SHP77 (cell line): ENCODE results near the gene NSFL1C.

Experiments
- DNase-seq, 2 experiments: peaks; one replicate each; lab custom pipeline; 2025; lab: John Stamatoyannopoulos, UW

Gene NSFL1C

DNA sequence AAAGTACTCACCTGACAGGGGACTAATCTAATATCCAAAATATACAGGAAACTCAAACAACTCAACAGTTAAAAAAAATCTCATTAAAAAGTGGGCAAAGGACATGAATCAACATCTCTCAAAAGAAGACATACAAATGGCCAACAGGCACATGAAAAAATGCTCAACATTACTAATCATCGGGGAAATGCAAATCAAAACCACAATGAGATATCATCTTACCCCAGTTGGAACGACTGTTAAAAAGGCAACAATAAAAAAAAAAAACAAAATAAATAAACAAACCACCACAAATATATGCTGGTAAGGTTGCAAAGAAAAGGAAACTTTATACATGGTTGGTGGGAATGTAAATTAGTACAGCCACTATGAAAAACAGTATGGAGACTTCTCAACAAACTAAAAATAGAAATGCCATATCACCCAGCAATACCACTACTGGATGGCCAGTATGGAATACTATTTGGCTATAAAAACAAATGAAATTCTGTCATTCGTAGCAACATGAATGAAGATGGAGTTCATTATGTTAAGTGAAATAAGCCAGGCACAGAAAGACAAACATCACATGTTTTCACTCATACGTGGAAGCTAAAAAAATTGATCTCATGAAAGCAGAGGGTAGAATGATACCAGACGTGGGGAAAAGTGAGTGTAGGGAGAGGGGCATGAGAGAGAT is 17.9 kb upstream of the NSFL1C start:
- no peak for DNase-seq

DNA sequence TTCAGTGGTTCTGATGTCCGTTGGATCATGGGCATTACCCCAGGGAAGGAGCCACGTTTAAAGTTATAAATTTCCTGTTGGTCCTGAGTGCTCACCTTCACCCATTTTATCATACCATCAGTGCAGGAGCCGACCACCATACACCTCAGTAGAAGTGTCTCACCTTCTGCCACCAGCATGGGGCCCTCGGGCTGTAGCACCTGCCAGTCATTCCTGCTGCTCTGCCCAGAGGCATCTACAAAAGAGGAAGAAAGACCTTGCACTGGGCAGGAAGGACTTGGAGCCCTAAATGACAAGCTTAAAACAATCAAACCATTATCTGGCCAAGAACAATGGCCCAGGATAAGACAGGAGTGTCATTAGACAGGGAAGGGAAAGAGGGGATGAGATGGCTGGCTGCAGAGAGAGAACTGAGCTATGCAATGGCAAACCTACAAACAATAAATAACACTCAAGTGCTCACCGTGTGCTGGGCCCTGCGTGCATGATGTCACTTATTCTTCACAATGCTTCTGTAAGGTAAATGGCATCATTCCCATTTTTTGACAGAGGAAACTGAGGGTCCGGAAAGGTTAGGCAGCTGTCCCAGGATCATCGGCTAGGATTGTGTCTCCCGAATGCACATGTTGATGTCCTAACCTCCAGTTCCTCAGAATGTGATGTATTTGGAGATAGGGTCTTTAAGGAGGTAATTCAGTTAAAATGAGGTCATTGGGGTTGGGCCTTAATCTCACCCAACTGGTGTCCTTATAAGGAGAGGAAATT is 13.4 kb upstream of the NSFL1C start:
- no peak for DNase-seq

DNA sequence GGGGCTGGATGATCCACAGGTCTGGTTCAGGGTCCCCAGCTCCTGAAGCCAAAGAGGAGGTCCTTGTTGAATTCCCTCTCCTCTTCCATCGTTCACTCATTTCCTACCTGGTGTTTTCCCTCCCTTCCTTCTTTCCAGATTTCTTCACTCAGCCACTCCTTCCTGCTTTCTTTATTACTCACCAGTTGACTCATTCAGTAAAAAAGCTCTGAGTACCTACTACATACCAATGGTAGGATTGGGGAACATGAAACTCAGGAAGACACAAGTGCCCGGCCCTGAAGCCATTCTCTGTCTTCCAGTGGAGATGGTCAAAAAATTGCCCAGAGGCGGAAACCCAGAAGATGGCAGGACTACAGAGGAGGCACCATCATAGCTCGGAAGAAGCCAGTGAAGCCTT is 11.9 kb upstream of the NSFL1C start:
- DNase-seq = no peak

DNA sequence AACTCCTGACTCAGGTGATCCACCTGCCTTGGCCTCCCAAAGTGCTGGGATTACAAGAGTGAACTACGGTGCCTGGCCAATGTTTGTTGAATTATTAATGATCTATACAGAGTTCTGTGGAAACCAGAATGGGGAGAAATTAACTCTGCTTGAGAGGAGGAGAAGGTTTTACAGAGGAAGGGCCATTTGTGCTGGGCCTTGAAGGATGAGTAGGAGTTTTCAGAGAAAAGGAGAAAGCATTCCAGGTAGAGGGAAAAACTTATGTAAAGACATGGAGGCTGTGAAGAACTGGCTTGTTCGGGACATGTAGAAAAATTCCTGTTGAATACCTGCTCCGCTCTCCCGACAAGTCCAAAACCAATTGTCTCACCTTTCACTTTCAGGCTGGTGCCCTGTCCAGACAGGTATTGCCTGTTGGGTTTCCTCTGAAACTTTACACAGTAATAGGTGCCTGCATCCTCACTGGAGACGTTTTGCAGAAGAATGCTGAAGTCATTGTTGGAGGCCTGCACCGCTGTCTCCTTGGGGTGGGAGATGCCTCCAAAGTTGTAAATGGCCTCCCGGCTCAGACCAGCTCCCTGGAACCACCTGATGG is 11.3 kb upstream of the NSFL1C start:
- no peak for DNase-seq

DNA sequence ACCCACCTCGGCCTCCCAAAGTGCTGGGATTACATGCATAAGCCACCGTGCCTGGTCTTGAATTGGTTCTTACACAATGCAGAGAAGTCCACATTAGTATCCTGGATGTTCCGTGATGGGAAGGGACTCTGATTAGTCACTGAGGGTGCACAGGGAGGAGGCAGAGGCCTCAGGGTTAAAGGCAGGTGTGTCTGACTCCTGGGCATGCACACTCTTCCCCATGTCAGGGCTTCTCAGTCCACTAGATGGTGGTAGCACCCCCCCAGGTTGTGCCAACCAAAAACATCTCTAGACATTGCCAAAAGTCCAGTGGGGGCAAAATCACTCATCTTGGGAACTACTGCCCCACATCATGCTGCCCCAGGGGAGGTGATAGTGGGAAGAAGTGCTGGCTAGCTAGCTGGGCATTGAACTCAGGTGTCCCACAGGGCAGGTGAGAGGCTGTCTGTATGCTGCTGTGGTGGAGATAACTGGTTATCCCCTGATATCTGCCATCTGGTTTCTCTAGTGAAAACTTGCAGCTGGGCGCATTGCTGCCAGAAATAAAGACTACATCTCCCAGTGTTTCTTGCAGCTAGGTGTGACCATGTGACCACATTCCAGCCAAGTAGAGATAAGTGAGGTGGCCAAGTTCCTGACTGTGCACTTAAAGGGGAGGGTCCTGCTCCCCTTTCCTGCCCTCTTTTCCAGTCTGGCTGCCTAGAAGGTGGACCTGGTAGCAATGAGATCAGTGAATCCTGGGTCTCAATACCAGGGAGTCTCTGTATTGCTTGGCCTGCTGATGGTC is 8.4 kb upstream of the NSFL1C start:
- no peak for DNase-seq

DNA sequence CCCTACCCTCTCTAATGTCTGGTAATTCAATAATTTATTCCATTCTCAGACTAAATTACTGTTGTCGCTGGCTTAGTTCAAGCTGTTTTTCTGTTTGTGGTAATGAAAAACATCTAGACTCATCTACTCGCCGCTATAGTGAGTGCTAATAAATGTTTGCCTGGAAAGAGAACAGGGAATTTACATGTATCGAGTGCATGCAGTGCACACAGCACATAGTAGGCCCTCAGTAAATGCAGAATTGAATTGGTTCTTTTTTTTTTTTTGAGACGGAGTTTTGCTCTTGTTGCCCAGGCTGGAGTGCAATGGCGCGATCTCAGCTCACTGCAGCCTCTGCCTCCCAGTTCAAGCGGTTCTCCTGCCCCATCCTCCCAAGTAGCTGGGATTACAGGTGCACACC is 7.7 kb upstream of the NSFL1C start:
- DNase-seq = no peak

DNA sequence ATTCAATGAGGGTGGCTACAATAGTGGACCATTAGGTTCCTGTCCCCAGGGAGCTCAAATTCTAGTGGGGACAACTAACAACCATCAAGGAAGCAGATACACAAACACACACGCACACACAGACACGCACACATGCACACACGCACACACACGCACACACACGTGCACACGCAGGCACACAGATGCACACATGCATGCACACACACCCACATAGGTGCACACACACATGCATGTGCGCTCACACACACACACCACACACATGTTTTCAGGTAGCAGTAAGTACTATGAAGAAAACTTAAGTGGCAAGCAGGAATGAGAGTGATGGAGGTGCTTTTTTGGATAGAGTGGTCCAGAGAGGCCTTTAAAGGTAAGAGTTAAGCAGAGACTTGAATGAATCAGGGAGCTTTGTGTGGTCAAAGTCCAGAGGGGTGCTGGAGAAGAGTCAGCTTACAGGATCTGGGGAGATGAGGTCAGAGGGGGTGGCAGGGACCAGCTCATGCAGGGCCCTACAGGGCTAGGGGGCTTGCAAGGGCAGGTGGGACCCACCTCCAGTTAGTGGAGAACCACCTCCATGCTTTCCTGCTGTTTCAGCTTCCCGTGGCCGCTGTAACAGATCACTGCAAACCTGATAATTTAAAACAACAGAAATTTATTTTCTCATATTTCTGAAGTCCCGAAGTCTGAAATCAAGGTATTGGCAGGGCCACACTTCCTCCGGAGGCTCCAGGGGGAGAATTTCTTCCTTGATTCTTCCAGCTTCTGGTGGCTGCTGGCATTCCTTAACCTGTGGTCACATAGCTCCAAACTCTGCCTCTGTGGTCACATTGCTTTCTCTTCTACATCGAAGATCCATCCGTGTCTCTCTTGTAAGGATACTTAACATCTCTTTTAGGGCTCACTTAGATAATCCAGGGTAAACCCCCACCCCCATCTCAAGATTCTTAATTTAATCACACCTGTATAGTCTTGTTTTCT is 6.9 kb upstream of the NSFL1C start:
- no peak for DNase-seq

DNA sequence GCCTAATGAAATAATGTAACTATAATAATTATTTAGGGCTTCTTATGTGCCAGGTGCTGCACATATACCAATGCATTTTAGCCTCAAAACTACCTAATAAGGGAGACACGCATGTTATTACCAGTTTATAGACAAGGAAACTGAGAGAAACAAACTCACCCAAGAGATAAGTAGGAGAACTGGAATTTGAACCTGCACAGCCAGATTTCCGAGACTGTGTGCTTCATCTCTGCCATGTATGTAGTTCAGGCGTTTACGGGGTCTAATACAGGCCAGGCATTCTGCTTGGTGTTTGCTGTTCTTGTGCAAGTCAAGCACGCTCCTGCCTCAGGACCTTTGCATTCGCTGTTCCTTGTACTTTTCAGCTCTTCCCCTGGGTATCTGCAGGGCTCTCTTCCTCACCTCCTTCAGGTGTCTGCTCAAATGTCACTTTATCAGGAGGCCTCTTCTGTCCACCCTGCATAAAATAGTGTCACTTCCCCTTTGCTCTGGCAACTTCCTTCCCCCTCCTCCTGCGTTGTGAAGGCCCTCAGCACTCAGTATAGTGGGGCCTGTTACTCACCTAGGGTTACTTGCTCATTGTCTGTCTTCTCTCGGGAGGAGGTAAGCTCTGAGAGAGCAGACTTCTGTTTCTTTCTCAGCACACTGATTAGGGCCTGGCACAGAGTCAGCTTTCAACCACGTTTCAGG is 6.1 kb upstream of the NSFL1C start:
- no peak for DNase-seq

DNA sequence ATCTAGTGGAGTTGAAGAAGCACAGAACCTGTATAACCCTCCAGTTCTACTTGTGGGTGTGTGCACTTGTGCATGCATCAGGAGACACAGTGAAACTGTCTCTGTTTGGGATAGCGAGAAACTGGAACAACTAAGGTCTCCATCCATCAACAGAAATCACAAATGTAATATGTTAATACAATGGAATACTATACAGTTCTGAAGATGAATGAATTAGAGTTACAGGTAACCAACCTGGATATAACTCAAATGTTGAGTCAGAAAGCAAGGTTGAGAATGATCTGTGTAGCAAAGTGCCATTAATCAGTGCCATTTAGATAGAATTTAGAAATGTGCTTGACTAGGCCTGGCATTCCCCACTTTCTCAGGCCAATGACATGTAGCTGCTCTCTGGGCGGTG is 4.6 kb upstream of the NSFL1C start:
- no peak for DNase-seq

DNA sequence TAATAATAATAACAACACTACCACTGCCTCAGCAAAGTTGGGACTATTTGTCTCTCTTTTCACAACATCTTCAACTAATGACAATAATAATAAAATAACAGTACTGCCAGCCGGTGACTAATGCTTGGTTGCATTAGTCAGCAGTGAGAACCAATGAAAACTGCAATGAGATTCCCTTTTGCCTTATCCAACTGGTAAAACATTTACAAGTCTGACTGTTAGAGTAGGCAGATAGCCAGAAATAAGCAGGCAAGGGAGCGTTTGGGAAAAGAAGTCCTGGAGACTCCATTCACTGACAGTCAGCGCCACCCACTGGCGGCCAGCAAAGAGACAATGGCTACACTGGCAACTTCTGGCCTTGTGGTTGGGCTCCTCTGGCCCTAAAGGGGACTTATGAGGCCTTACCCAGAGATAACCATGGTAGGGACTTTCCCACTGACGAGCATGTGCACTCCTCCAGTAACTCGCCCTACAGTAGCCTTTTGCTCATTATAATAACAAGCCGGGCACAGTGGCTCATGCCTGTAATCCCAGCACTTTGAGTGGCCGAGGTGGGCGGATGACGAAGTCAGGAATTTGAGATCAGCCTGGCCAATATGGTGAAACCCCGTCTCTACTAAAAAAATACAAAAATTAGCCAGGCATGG is 3.4 kb upstream of the NSFL1C start:
- DNase-seq = peak; percentile 77 to 88

DNA sequence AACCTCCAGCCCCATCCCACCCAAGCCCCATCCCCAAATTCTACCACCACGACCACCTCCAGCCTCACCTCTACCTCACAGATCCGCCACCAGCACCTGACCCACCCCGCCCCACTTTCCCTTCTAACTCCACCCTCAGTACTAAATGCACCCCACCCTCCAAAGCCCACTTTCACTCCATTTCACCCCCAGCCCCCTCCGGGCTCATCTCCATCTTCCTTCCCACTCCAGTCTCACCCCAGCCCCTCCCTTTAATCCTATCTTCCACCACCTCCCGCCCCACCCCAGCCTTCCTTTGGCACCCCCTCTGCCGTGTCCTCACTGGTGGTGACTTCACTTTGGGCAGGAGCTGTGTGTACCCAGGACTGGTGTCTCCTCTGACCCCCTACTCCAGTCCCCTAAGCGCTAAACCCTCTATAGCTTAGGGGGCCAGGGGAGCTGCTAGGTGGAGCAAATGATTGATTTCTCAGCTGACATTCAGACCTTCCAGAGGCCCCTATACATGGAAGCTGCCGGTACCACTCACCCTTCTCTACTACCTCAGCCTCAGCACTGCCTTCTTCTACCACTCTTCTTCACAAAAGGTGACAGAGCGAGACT is 2.8 kb upstream of the NSFL1C start:
- no peak for DNase-seq

DNA sequence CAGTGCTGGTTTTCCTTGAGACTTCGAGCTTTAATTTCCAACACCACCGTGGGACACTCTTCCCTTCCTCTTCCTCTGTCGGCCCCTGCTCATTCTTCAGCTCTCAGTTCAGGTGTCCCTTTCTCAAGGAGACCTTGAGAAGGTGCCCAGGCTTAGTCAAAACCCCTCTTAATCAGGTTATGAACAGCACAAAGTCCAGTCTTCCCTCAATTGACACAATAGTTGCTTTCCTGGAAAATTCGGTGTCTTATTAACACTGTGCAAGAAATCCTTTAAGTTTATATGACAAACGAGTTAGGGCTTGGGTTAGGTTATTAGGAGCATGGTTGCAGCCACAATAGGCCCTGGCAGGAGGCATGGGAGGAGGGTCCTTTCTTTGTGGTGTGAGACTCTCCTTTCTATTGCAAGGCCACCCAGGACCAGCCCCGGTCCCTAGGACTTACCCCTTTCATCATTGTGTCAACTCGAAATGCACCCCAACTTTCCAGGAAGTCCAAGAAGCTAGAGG is 1.5 kb upstream of the NSFL1C start:
- DNase-seq = no peak

DNA sequence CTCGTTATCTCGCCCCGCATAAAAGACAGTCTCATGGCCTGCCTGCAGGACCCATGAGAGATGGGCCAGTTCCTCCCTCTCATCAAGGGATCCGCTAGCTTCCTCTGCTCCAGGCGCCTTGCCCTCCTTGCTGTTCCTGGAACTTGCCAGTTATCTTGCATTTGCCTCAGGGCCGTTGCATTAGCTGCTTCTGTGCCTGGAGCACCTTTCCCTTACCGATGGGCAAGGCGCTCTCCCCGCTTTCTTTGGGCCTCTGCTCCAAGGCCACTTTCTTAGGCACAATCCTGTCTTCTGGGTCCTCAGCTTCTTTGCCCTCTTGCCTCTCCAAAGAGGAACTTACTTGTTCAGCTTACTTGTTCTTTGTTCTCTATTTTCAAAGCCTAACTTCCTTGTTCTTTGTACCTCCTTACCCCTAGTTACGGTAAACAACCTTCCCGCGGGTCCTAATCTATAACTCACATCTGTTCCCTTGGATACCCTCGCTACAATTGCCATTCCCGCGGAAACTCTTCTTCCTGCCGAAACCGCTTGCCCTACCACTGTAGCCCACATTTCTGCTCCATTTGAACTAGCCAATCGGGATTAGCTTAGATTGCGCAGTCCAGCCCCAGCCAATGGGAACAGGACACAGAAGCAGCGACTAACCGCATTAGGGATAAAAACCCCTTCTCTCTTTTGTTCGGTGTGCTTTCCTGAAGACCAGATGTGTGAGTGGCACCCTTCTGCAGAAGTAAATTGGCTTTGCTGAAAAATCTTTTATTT is 887 bp upstream of the NSFL1C start:
- no peak for DNase-seq

DNA sequence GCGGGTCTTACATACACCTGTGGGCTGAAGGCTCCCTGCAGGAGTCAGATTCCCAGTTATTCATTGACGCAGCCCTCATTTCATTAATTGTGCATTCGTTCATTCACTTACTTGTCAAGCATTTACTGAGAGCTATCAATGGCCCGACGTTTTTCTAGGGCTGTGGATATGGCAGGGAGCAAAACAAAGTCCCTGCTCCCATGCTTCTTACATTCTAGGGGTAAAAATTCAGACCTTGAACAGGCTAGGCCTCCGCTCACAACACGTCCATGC is 369 bp upstream of the NSFL1C start:
- no peak for DNase-seq

DNA sequence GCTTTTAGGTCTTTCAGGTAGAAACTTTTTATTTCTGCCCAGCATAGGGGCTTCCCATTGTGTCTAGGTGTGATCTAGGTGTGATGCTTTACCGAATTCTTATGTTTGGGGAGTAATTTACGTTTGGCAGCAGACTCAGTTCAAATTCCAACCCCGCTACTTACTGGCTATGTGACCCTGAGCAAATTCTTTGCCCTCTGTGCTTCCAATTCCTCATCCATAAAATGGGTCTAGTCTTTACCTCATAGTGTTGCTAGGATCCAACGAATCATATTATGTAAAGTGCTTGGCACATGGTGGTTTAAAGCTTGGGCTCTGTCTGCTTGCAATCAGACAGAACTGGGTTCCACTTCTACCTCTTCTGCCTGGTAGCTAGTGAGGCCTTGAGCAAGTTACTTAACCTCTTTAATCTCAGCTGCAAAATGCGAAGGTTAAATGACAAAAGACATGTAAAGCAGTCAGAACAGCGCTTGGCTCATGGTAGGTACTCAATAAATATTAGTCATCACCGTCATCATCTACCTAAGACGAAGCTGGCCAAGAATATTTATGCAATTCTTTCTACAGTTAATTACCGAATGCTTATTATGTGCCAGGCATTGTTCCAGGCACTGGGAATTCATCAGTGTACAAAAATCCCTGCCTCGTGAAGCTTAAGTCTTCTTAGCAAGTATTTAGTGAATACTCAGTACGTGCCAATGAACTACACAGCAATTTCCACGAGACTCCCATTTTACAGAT is 1.0 kb downstream of the NSFL1C start:
- DNase-seq = no peak

DNA sequence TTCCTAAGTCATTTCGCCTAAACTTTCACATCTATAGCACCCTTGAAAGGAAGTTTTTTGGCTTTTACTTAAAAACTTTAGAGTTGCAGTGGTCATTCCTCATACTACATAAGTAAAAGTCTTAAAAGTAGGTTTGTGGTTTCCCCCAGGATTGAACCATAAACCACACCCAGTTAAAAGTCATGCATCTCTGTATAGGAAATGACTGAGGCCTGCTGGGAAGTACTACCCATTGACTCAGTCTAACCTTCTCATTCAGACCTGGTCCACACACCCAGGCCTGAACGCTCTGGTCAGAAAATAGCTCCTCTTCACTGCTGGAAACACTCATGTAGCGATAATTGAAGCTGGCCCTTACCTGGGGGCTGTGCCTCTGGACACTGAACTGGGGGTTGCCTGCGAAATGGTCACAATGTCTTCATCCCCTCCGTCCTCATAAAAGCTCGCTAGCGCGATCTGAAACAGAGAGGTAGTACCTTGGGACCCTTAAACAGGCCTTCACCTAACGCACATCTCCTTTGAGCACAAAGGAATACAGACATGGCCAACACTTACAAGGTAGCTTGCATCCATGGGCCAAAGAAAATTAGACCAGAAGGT is 2.6 kb downstream of the NSFL1C start:
- no peak for DNase-seq

DNA sequence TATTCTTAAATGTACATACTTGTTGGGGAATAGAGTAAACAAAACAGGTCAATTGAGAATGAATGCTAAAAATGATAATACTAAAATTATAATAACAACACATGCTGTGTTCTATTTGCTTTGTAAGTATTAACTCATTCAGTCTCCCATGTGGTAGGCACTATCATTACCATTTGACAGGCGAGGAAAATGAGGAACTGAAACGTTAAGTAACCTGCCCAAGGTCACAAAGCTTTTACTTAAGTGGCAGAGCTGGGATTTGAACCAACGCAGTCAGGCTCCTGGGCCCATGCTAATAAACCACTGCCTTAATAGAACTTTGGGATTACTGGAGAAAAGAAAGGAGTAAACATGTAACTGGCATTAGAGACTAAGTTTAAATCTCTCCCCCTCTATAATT is 3.8 kb downstream of the NSFL1C start:
- no peak for DNase-seq

DNA sequence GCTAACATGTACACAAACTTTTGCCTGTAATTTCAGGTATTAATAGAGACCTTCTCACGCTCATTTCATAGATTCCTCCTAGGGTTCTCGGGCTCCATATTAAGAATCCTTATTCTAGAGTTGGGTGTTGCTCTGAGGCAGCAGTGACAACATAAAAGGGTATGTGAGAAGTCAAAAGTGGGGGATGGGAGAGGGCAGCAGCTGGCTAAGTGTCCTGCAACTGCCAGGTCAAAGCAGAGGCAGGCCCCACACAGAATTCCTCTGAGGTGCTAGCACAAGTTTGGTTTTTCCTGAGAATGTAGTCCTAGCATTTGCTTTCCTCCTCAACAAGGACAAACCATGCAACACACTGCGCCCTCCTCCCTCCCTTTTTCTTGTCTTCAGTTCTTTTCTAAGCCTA is 4.6 kb downstream of the NSFL1C start:
- no peak for DNase-seq
